PC-3 (cell line): ENCODE data around the gene LAMC2. TPM values are rescaled to one million over a fixed set of nuclear protein-coding genes. Genes with fewer than 3 reads are reported as not detected.

Source experiments
- ATAC-seq: fragments of 200-7000 bp; cut with Tn5 transposase; 2 replicates; pipeline ENCODE4 v1.9.1; 2020; ENCODE audit warnings: mild to moderate bottlenecking, moderate library complexity
- BruUV-seq: library from RNA; stranded (reverse); fragments of 400-500 nt; replicated peaks from 2 replicates; lab custom pipeline; 2021; lab: Mats Ljungman, UMichigan
- CTCF ChIA-PET: fragments of 300-600 bp; sonication (Branson Sonifier 250); formaldehyde crosslinking; loops from one replicate; lab custom pipeline; 2022; ENCODE audit warnings: antibody characterized with exemption; lab: Charles Lee
- POLR2A ChIA-PET: fragments of 300-600 bp; sonication (Branson Sonifier 250); formaldehyde crosslinking; loops from one replicate; lab custom pipeline; 2022; ENCODE audit warnings: antibody characterized with exemption; ENCODE audit not compliant: unreplicated experiment; lab: Charles Lee
- DNase-seq: peaks from one replicate; pipeline ENCODE4 v3.0.0-alpha.2; 2015
- H2AFZ ChIP-seq: fragments of 300-600 bp; sonication (generic); 2 replicates; pipeline ENCODE4 v1.6.0; 2016; ENCODE audit warnings: antibody characterized with exemption, low read length
- H3F3A ChIP-seq: fragments of 300-600 bp; sonication (generic); one replicate; pipeline ENCODE4 v1.6.0; 2017; ENCODE audit warnings: antibody characterized with exemption, low read length, control low read depth, mild to moderate bottlenecking; ENCODE audit not compliant: unreplicated experiment
- H3K27ac ChIP-seq: fragments of 300-600 bp; sonication (generic); 2 replicates; pipeline ENCODE4 v1.5.1; 2016; ENCODE audit warnings: mild to moderate bottlenecking, low read length
- H3K27me3 ChIP-seq: fragments of 300-600 bp; sonication (generic); 2 replicates; pipeline ENCODE4 v1.6.1; 2016; ENCODE audit warnings: low read length, mixed read lengths
- H3K36me3 ChIP-seq: fragments of 300-600 bp; sonication (generic); 2 replicates; pipeline ENCODE4 v1.6.1; 2016; ENCODE audit warnings: low read depth, mixed run types, low read length, mixed read lengths
- H3K4me1 ChIP-seq: fragments of 300-600 bp; sonication (generic); 2 replicates; pipeline ENCODE4 v1.5.1; 2016; ENCODE audit warnings: low read length; ENCODE audit not compliant: insufficient read depth
- H3K4me2 ChIP-seq: fragments of 300-600 bp; sonication (generic); 2 replicates; pipeline ENCODE4 v1.6.0; 2016; ENCODE audit warnings: low read length
- H3K4me3 ChIP-seq: fragments of 300-600 bp; sonication (generic); 2 replicates; pipeline ENCODE4 v1.5.1; 2016; ENCODE audit warnings: mild to moderate bottlenecking, low read length, mixed read lengths
- H3K79me2 ChIP-seq: fragments of 300-600 bp; sonication (generic); 2 replicates; pipeline ENCODE4 v1.6.1; 2017; ENCODE audit warnings: low read length, mixed read lengths
- H3K9ac ChIP-seq: fragments of 300-600 bp; sonication (generic); 2 replicates; pipeline ENCODE4 v1.6.0; 2016; ENCODE audit warnings: mild to moderate bottlenecking, low read length
- H3K9me2 ChIP-seq: fragments of 300-600 bp; sonication (generic); replicated peaks from 2 replicates; pipeline ENCODE4 v1.6.1; 2016; ENCODE audit warnings: mixed run types, low read length, mixed read lengths
- H3K9me3 ChIP-seq: fragments of 300-600 bp; sonication (generic); 2 replicates; pipeline ENCODE4 v1.6.1; 2016; ENCODE audit warnings: low read length, mixed read lengths
- H4K20me1 ChIP-seq: fragments of 300-600 bp; sonication (generic); 2 replicates; pipeline ENCODE4 v1.6.1; 2016; ENCODE audit warnings: low read length, mixed read lengths
- CTCF ChIP-seq: fragments of 300-600 bp; sonication (generic); conservative IDR thresholded peaks from 2 replicates; pipeline ENCODE4 v1.5.1; 2017; ENCODE audit warnings: antibody characterized with exemption, low read depth, mild to moderate bottlenecking, low read length
- EZH2 ChIP-seq: fragments of 300-600 bp; sonication (generic); IDR thresholded peaks from one replicate; pipeline ENCODE4 v1.6.1; 2017; ENCODE audit warnings: antibody characterized with exemption, mild to moderate bottlenecking, low read length; ENCODE audit not compliant: unreplicated experiment
- EZH2phosphoT487 ChIP-seq: fragments of 300-600 bp; sonication (generic); IDR thresholded peaks from 2 replicates; pipeline ENCODE4 v1.6.1; 2018; ENCODE audit warnings: mild to moderate bottlenecking, antibody characterized with exemption, low read length, borderline replicate concordance
- intact Hi-C: fragments of 100-400 bp; cut with micrococcal nuclease; formaldehyde crosslinking; loops from 2 replicates; pipeline ENCODE4 v1.9.0; 2023
- total RNA-seq: library from RNA; depleted of rRNA; stranded (reverse); fragments of >200 nt; gene quantifications from 2 replicates; pipeline ENCODE4 v1.2.3, GENCODE V29; 2014

LAMC2 gene
- total RNA-seq, 1 experiment from 2014 or later: 105 TPM

- Histone ChIP-seq H3K36me3 (peaks cover 39% of the 10 kb centered on the region), H3K27me3 (no peaks in the 10 kb centered on the region), H3K27ac (peak overlapping the region; percentile 44), H3K79me2 (no peaks in the 10 kb centered on the region), H3K4me3 (no peak overlapping the region), H2AFZ (no peak overlapping the region), H3K9ac (no peak overlapping the region), H3K4me1 (peaks cover 44% of the 10 kb centered on the region), H4K20me1 (no peaks in the 10 kb centered on the region), H3K9me2 (no peaks in the 10 kb centered on the region), H3F3A (peaks cover 4% of the 10 kb centered on the region), H3K4me2 (no peak overlapping the region), H3K9me3 (no peaks in the 10 kb centered on the region)
- BruUV-seq: no TSS peak
- CTCF ChIA-PET: interaction anchor here (0.6 to 1.9 kb wide), 2 partner anchors 244 to 268 kb away, joined by 3 to 4 read pairs; no protein-coding TSS in a partner anchor
- no peak for TF ChIP-seq CTCF
- TF ChIP-seq EZH2phosphoT487: no peak
- no peak for TF ChIP-seq EZH2
- intact Hi-C loops: loop anchor here (10.0 kb wide), 1 partner anchor 156 kb away; no protein-coding TSS in a partner anchor
- peak; percentile 43 for DNase-seq
- POLR2A ChIA-PET: interaction anchor here (0.6 kb wide), 1 partner anchor 736 kb away, joined by 3 read pairs; no protein-coding TSS in a partner anchor
- peak; percentile 9; the same call in 1 of the 2 replicates for ATAC-seq
These were observed 44.3 kb downstream of the LAMC2 start for GRCh38 chr1:183230413-183230812.

DNA sequence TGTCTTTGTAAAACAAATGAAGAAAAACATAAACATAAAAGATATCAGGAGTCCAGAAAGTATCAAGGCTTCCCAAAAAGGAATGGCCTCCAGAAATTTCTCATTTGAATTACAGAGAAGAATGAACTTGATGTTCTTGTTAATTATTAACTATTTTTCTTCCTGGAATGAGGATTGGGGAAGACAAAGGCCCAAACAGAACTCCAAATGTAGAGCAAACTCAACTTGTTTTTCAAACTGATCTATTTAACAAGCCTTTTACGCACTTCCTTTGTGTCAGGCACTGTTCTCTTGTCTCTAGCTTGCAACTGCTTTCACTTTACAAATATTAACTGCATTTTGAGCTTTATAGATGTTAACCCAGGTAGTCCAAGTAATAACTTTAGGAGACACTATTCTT, 45.5 kb downstream of the LAMC2 start:
- peaks cover 47% of the 10 kb centered on the region for H3K36me3 ChIP-seq
- intact Hi-C loops: loop anchor here (10.0 kb wide), 1 partner anchor 157 kb away; no protein-coding TSS in a partner anchor
- no peaks in the 10 kb centered on the region for H3K9me2 ChIP-seq
- no peak overlapping the region for H2AFZ ChIP-seq
- ChIA-PET POLR2A (no interaction called here), CTCF (no interaction called here)
- no peak overlapping the region for H3K9ac ChIP-seq
- H3F3A ChIP-seq: peaks cover 10% of the 10 kb centered on the region
- no peaks in the 10 kb centered on the region for H3K27me3 ChIP-seq
- H3K4me1 ChIP-seq: peaks cover 46% of the 10 kb centered on the region
- ATAC-seq (no peak), DNase-seq (no peak)
- BruUV-seq: no TSS peak
- no peaks in the 10 kb centered on the region for H4K20me1 ChIP-seq
- no peaks in the 10 kb centered on the region for H3K9me3 ChIP-seq
- H3K79me2 ChIP-seq: no peaks in the 10 kb centered on the region
- no peak overlapping the region for H3K27ac ChIP-seq
- no peak overlapping the region for H3K4me3 ChIP-seq
- TF ChIP-seq CTCF (no peak), EZH2 (no peak), EZH2phosphoT487 (no peak)
- no peak overlapping the region for H3K4me2 ChIP-seq

DNA sequence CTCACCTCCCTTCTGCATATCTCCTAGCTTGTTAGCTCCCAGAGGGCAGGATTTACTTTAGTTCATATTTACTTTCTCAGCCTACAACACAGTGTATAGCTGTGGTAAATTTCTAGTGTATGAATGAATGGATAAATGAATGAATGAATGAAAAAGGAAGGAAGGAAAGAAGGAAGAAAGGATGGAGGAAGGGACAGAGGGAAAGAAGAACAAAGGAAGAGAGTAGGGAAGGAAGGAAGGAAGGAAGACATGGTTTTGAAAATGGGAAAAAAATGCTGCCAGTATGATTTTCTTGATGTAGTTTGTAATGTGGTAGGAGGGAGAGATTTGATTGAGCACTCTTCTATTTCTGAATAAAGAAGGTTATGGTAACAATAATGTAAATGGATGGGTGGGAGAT, 47.0 kb downstream of the LAMC2 start:
- Histone ChIP-seq H3K36me3 (peaks cover 50% of the 10 kb centered on the region), H3K27ac (peak overlapping the region; percentile 99), H3K27me3 (no peaks in the 10 kb centered on the region), H3K79me2 (no peaks in the 10 kb centered on the region), H3K4me2 (no peak overlapping the region), H2AFZ (no peak overlapping the region), H3K9me2 (no peaks in the 10 kb centered on the region), H3K9ac (no peak overlapping the region), H3K4me1 (peaks cover 49% of the 10 kb centered on the region), H3F3A (peaks cover 10% of the 10 kb centered on the region), H3K4me3 (no peak overlapping the region), H3K9me3 (no peaks in the 10 kb centered on the region), H4K20me1 (no peaks in the 10 kb centered on the region)
- BruUV-seq: no TSS peak
- ATAC-seq (no peak), DNase-seq (no peak)
- CTCF ChIA-PET: no interaction called here
- intact Hi-C loops: loop anchor here (10.0 kb wide), 1 partner anchor 158 kb away; no protein-coding TSS in a partner anchor
- POLR2A ChIA-PET: no interaction called here
- TF ChIP-seq EZH2phosphoT487 (no peak), EZH2 (no peak), CTCF (no peak)
